HTERT RPE-1 (cell line): Measurements from ENCODE around the gene SCNN1A.

Source experiments
- in situ Hi-C: fragments of 300-500 bp; cut with MboI; formaldehyde crosslinking; loops from 4 replicates; pipeline ENCODE4 v1.14.3; 2020; ENCODE audit warnings: low sequenced_read_pairs

Gene SCNN1A

DNA sequence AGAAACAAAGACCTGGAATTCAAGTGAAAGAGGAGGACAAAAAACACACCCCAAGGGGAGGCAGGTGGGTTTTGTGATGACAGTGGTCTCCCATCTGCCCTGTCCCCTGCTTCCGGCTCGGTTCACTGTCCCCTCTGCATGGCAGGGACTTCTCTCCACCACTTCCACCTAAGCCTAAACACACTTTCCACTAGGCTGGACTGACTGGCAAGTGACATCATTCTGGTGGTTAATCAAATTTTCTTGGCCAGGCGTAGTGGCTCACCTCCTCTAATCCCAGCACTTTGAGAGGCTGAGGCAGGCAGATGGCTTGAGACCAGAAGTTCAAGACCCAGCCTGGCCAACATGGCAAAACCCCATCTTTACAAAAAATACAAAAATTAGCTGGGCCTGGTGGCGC, 53.0 kb downstream of the SCNN1A start:
- in situ Hi-C loops: no loop called here

DNA sequence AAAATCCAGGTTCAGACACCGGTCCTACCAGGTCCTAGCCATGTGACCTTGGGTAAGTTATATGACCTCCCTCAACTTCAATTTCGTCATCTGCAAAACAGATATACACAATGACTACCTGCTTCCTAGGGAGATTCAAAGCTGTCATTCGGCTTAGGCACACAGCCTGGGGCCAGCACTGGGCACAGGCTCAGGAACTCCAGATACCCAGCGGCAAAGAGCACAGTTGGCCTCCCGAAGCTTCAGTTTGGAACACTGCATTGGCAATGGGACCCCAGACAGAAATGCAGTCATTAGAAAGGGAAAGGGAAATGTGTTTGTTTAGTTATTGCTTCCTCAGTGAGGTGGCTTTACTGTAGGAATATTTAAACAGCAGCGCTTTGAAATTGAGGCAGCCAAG, 53.5 kb downstream of the SCNN1A start:
- in situ Hi-C loops: no loop called here

DNA sequence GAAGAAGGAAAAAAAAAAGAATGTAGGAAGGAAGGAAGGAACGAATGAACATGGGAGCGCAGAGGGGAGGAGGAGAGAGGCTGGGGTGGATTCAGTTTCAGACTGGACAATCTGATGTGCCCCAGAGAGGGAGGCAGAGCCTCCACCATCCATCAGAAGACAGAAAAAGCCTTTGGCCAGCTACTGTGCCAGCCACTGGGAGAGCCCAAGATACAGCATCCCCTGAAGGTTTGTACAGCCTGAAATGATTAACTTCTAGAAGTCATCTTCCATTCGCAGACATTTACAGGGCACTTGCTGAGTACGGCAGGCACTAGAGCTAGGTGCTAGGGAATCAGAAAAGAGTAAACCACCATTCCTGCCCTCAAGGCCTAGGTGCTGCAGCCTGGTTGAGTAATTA, 55.9 kb downstream of the SCNN1A start:
- in situ Hi-C loops: no loop called here

- in situ Hi-C loops: no loop called here
These were observed 56.9 kb downstream of the SCNN1A start for GRCh38 chr12:6318440-6318879.

GRCh38 chr12:6317693-6318439, 57.5 kb downstream of the SCNN1A start:
- in situ Hi-C loops: no loop called here

DNA sequence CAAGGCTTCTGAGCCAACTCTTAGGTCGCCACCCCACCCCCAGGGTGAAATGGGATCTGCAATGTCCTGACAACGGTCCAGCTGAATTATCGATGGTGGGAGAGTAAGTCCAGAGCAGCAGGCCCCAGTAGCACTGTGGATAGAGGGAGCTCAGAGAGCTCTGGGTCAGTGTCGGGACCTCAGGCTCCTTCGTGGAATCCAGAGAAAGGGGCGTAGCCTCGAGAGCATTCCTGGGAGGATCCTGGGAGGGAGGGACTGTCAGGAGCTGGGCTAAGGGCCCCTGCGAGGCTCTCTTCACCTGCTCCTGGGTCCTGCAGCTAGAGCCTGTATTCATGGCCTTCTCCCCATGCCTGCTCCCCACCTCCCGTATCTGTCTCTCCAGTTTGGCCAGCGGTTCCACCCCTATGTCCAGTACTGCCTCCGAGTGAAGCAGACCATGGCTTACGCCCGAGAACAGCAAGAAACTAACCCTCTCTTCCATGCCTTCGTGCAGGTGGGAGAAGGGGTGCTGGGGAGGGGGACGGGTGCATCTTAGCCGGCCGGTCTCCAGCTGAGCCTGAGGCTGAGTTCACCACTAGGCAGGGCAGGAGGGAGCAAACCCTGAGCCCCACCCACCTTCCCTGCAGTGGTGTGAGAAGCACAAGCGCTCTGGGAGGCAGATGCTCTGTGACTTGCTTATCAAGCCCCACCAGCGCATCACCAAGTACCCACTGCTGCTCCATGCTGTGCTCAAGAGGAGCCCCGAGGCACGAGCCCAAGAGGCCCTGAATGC, 58.3 kb downstream of the SCNN1A start:
- in situ Hi-C loops: no loop called here

DNA sequence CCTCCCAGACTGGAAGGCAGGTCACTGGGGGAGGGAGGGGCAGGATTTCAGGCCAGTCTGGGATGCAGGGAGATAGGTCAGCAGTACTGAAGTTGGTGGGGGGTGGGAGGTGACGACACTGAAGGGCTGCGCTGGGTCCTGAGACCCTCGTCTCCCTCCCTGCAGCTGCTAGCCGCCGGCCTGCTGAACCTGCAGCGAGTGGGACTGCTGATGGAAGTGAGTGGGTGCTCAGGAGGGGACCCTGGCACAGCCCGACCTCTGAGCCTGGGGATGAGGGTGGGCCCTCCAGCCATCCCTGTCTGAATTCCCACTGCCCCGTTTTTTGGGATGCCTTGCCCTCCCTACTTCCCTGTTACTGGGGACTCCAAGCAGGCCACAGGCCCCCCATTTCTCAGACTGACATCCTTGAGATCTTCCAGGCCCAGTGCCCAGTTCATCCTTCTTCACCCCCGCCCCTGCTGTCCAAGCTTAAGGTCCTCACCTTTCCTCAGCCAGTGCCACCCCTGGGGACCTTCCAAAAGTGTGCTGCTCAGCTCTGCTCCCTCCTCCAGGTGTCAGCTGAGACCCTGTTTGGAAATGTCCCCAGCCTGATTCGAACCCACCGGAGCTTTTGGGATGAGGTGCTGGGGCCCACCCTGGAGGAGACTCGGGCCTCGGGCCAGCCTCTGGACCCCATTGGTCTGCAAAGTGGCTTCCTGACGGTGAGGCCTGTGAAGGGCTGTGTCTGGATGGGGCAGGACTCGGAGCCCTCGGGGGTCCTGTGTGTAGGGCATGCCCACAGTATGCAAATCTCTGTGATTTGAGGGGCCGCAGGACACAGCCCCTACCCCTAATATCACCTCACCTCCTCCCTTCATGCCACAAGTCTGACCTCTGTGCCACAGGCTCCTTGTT, 59.4 kb downstream of the SCNN1A start:
- in situ Hi-C loops: no loop called here

- in situ Hi-C loops: no loop called here
These were observed 60.2 kb downstream of the SCNN1A start for GRCh38 chr12:6315184-6315583.

DNA sequence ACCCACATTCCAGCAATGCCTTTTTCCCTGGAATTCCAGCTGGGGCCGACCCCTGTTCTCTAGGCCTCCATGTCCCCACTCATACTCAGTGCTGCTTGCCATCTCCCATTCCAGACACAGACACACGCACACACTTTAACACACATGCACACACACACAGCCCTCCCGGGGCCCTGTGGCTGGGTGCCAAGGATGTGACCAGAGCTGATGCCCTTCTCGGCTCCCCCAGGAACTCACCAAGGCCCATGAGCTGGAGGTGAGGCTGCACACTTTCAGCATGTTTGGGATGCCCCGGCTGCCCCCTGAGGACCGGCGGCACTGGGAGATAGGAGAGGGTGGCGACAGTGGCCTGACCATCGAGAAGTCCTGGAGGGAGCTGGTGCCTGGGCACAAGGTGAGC, 60.6 kb downstream of the SCNN1A start:
- in situ Hi-C loops: no loop called here

- in situ Hi-C loops: no loop called here
These were observed 61.9 kb downstream of the SCNN1A start for GRCh38 chr12:6313326-6313940.

- in situ Hi-C loops: no loop called here
These were observed 62.6 kb downstream of the SCNN1A start for GRCh38 chr12:6312529-6313325.

DNA sequence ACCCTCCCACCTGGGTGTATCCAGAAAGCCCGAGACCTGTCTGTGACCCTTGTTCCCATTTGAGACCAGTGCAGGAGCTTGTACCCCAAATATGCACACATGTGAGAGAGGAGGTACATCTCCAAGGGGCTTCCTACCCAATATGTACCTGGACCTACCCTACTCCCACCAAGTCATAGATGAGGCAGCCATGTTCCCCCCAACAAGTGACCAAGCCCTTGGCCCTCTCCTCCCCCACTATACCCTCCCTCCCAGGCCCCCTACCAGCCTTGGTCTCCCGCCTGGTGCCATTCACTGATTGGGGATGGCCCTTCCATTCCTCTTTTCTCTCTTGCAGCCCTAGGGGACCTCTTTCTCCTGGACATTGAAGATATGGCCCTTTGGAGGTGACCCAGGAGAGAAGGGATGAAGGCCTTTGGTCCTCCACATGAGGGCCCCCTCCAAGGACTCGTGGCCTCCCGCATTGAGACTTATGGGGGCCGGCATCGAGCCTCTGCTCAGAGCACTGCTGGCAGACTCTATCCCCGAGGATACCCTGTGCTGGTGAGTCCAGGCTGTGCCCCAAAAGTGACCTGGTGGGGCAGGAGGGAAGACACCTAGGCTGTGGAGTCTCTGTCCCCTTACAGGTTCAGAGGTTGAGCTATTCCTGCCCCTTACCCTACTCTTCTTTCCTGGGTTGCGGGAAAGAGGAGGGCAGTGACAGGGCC, 63.4 kb downstream of the SCNN1A start:
- in situ Hi-C loops: no loop called here

DNA sequence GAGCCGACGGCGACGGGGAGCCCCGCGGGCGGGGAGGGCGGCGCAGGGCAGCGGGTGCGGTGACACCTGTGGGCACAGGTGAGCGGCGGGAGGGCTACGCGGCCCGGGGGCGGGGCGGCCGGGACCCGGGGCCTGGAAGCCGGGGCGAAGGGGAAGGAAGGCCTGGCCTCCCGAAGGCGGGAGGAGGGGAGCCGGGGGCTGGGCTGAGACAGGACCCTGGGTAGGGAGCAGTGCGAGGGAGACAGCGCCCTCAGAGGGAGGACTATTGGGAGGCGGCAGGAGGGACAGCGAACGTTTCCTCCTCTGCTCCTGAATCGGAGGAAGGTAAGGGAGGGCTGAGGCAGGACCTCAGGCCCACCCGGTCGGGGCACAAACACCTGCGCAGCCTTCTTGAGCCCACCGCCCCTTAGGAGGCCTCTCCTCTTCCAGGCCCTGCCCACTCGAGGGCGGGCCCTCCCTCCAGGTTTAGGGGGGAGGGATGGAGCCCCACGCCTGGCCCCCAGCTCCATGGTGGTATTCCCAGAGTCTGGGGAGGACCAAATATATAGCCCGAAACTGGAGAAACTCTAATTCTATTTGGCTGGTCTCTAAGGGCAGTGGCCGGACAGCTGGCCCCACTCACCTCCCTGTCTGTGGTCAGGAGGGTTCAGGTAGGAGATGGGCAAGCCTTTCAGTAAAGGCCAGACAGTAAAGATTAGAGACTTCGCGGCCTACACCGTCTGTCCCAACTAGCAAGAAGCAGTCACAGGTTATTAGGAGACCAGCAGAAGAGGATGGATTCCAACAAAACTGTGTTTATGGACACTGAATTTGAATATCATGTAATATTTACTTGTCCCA, 64.4 kb downstream of the SCNN1A start:
- in situ Hi-C loops: no loop called here

DNA sequence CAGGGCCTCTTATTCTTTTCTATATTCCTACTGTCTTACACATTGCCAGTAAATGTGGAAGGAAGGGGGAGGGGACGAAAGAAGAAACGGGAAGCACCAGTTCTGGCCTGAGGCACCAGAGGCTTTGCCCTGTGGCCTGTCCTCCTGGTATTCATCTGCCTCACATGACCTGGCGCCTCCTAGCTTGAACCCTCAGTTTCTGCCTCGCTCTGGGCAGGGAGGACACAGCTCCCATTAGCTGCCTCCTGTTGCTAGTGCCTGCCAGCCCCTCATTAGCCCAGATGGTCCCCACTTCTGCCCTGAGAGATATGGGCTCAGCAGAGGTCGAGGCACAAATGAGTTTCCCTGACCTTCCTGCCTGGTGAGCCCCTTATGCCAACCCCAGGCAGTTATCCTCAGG, 67.8 kb downstream of the SCNN1A start:
- in situ Hi-C loops: no loop called here

GRCh38 chr12:6306599-6307220, 68.7 kb downstream of the SCNN1A start:
- in situ Hi-C loops: no loop called here

DNA sequence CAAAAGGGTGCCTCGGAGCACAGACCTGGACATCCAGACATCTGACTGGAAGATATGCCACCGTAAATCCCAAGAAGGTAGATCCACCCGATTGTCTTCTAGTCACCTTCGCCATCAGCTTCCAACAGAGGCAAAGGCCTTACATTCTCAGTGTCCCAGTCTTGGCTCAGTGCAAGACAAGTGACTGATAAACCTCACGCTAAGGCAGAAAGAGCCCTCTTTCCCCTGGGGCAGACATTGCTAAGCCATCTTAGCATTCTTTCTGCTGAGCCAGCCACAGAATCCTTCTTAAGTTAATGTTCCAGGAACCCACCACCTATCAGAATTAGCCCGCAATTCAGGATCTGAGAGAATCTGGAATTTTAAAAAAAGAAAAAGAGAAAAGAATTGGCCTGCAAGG, 69.2 kb downstream of the SCNN1A start:
- in situ Hi-C loops: no loop called here

- in situ Hi-C loops: no loop called here
These were observed 72.3 kb downstream of the SCNN1A start for GRCh38 chr12:6303071-6303470.

- in situ Hi-C loops: no loop called here
These were observed 72.7 kb downstream of the SCNN1A start for GRCh38 chr12:6302621-6303020.
